Uterus (tissue), 2 donors: ENCODE data around the gene ZDHHC11.
"Not testable (repeated sequence)": the region's sequence is repeated elsewhere in the genome, so short reads cannot be mapped to it uniquely, and the experiment has no call there.

Experiments
- POLR2A ChIP-seq, 2 donors: fragments of 450-650 bp; IDR thresholded peaks; one replicate each; pipeline ENCODE4 v1.6.1; 2016; ENCODE audit warnings: antibody characterized with exemption in 2 of 2, mild to moderate bottlenecking in 1 of 2, moderate library complexity in 1 of 2
- TF ChIP-seq, protein P1 (sequence below), 4 experiments: fragments of 200-600 bp in 2 of 4; fragments of 450-650 bp in 2 of 4; sonication (generic) in 2 of 4; IDR thresholded peaks; one replicate each; pipeline ENCODE4 v1.5.1; 2016 to 2019; ENCODE audit warnings: antibody characterized with exemption in 4 of 4, mild to moderate bottlenecking in 2 of 4, moderate library complexity in 1 of 4

DNA sequence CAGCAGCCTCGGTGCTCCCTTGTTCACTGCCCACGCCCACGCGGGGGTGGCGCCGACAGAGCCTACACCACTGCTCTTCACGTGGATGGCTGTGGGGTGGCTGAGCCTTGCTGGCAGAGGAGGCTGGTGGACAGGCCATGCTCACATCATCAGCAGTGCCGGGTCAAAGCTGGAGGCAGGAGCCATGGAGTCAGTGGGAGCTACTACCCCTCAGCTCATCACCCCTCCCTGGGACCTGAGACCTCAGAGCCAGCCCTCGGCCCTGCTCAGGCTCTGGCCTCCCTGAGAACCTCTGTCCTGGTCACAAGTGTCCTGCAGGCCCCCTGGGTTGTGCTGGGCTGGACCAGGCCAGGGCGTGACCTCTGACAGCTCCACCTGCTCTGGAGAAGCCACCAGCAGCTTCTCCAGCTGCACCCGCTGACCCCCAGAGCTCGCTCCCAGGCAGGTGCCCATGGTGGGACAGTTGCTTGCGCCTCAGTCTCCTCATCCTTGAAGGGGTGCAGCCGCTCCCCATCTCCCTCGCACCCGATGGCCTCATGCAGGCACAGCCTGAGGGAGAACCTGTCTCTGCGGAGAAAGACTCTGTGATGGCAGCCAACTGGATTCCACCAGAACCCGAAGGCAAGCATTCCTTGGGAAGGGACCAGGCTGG, 75.8 kb downstream of the ZDHHC11 start:
- TF ChIP-seq, protein P1, sequence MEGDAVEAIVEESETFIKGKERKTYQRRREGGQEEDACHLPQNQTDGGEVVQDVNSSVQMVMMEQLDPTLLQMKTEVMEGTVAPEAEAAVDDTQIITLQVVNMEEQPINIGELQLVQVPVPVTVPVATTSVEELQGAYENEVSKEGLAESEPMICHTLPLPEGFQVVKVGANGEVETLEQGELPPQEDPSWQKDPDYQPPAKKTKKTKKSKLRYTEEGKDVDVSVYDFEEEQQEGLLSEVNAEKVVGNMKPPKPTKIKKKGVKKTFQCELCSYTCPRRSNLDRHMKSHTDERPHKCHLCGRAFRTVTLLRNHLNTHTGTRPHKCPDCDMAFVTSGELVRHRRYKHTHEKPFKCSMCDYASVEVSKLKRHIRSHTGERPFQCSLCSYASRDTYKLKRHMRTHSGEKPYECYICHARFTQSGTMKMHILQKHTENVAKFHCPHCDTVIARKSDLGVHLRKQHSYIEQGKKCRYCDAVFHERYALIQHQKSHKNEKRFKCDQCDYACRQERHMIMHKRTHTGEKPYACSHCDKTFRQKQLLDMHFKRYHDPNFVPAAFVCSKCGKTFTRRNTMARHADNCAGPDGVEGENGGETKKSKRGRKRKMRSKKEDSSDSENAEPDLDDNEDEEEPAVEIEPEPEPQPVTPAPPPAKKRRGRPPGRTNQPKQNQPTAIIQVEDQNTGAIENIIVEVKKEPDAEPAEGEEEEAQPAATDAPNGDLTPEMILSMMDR (IDR thresholded peaks at IDR 0.05), result not testable (repeated sequence)
- not testable (repeated sequence) for TF ChIP-seq POLR2A (IDR thresholded peaks at IDR 0.05)
